Activated CD8-positive, alpha-beta memory T cell treated with anti-CD3 and anti-CD28 coated beads, Interleukin-2, amount 50 U/mL, for 24 hours (primary cell): ENCODE measurements around the gene ZNF157.

Source experiments
- DNase-seq: peaks from one replicate; pipeline ENCODE4 v3.0.0-alpha.2; 2020; ENCODE audit errors: extremely low read depth

ZNF157 gene

GRCh38 chrX:47446971-47447370 lies 76.6 kb downstream of the ZNF157 start:
- no peak for DNase-seq

- DNase-seq: no peak
These were observed 77.2 kb downstream of the ZNF157 start for GRCh38 chrX:47447607-47448006.

DNA sequence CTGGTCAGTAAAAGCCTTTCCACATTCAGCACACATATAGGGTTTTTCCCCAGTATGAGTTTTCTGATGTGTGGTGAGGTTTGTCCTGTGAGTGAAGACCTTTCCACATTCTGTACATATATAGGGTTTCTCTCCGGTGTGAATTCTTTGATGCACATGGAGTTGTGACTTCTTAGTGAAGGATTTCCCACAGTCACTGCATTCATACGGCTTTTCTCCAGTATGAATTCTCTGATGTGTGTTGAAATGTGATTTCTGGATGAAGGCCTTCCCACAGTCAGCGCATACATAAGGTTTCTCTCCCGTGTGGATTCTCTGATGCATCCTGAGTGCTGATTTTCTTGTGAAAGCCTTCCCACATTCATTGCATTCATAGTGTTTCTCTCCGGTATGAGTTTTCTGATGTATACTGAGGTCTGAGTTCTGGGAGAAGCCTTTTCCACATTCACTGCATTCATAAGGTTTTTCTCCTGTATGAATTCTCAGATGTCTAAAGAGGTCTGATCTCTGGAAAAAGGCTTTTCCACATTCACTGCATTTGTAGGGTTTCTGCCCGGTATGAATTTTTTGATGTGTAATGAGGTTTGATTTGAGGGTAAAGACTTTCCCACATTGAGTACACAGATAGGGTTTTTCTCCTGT lies 77.9 kb downstream of the ZNF157 start:
- DNase-seq: no peak

- DNase-seq: no peak
These were observed 81.7 kb downstream of the ZNF157 start for GRCh38 chrX:47452112-47452511.

DNA sequence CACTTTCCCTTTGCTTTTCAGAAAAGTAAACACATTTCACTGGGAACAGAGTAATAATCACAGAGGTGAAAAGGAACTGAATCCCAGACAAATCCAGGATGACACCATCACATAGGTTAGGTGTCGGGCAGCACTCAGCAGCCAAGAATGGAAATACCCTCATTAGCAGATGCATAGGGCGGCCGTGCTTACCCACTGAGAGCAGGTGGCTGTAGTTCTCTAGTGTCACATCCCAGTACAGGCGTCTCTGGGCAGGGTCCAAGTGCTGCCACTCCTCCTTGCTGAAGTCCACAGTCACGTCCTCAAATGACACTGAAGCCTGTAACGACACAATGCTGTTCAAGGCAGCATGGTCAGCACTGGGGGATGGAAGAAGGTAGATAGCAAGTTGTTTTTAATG lies 85.7 kb downstream of the ZNF157 start:
- DNase-seq: no peak

- no peak for DNase-seq
These were observed 88.2 kb downstream of the ZNF157 start for GRCh38 chrX:47458528-47458927.

DNA sequence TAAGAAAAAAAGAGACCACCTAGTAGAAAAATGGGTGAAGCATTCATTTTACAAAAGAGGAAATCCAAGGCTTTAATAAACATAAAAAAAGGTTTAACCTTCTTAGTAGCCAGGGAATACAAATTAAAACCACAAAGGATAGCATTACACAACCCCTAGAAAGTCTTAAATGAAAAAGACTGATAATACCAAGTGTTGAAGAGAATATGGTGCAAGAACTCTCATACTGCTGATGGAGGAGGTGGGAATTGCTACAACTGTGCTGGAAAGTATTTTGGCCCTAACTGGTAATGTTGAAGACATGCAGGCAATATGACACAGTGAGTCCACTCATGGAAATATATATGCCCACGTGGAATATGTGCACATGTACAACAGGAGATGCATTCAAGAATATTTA lies 90.2 kb downstream of the ZNF157 start:
- no peak for DNase-seq
